ENCODE data around the gene PDLIM7.

- TF ChIP-seq POLR2A (IDR thresholded peaks at IDR 0.05; ENCODE audit: low read depth, low read length): no peak
- no peak for TF ChIP-seq CTCF (conservative IDR thresholded peaks at IDR 0.05; ENCODE audit: low read depth, low read length)
- no peak for TF ChIP-seq USF2 (IDR thresholded peaks at IDR 0.05; ENCODE audit: low read depth, low read length)
- TF ChIP-seq MAZ (IDR thresholded peaks at IDR 0.05; ENCODE audit: borderline replicate concordance, low read depth, low read length): no peak
- TF ChIP-seq BHLHE40 (IDR thresholded peaks at IDR 0.05; ENCODE audit: low read depth, low read length): no peak
- TF ChIP-seq RCOR1 (IDR thresholded peaks at IDR 0.05; ENCODE audit: insufficient replicate concordance, low read length): no peak
- no peak for TF ChIP-seq RAD21 (IDR thresholded peaks at IDR 0.05; ENCODE audit: low read length)
- no peak for TF ChIP-seq MAFK (IDR thresholded peaks at IDR 0.05; ENCODE audit: low read depth, low read length)
- no peak for TF ChIP-seq ELK1 (IDR thresholded peaks at IDR 0.05; ENCODE audit: borderline replicate concordance, low read depth, low read length)
- TF ChIP-seq CEBPB (IDR thresholded peaks at IDR 0.05; ENCODE audit: low read depth, low read length): no peak
- TF ChIP-seq SMC3 (IDR thresholded peaks at IDR 0.05; ENCODE audit: low read depth, low read length): no peak
- TF ChIP-seq CHD1 (IDR thresholded peaks at IDR 0.05; ENCODE audit: low read depth, low read length): no peak
Measured at GRCh38 chr5:177445052-177445916, 52.1 kb downstream of the PDLIM7 start.

All from IMR-90 (cell line).